Measurements from ENCODE around the gene CATSPER1.

CATSPER1 gene

DNA sequence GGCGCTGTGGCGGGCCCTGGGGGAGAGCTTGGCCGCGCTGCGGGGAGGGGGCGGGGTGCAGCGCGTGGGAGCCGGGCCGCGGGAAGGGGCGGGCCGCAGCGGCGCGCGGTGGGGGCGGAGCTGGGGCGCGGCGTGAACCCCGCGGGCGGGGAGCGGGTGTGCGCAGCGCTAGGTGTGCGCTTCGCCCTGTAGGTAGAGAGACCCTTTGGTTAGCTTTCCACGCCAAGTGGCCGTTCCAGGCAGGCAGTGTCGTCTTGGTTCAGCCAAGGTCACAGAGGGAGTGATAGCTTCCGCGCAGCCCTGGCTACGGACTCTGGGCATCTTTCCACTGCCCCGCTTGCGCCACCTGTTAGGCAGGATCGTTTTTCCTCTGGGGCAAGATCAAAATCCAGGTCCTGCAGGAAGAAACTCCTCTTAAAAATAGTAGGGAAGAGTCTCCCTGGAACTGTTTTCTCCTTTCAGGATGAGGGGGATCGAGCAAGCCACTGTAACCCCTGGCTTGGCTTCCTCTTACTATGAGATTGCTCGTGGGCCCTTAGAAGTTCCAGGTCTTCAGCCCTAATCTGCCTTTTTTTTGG is 23.5 kb downstream of the CATSPER1 start:
- peak; percentile 73 for DNase-seq (ENCODE audit: low spot score)

GRCh38 chr11:66001942-66002647 is 24.2 kb downstream of the CATSPER1 start, which contains the start of the genes BANF1 and EIF1AD:
BANF1 (plus strand) TSS chr11:66002503; CDS start chr11:66003251, 748 bp downstream.
EIF1AD (minus strand) TSS chr11:66002157; CDS start chr11:66000389, 1,768 bp downstream.
- peak; percentile 97 for DNase-seq (ENCODE audit: low spot score)

- no peak for DNase-seq (ENCODE audit: low spot score)
These were observed 29.0 kb downstream of the CATSPER1 start for GRCh38 chr11:65997286-65997685.

GRCh38 chr11:65992056-65992455 is 34.2 kb downstream of the CATSPER1 start:
- no peak for DNase-seq (ENCODE audit: low spot score)

- peak; percentile 98 for DNase-seq (ENCODE audit: low spot score)
These were observed 37.3 kb downstream of the CATSPER1 start for GRCh38 chr11:65988791-65989592.

- DNase-seq (ENCODE audit: low spot score): no peak
These were observed 38.9 kb downstream of the CATSPER1 start for GRCh38 chr11:65987336-65987735.

- DNase-seq (ENCODE audit: low spot score): no peak
These were observed 42.7 kb downstream of the CATSPER1 start for GRCh38 chr11:65983589-65983987.

GRCh38 chr11:65982824-65983588 is 43.3 kb downstream of the CATSPER1 start:
- DNase-seq (ENCODE audit: low spot score): no peak

DNA sequence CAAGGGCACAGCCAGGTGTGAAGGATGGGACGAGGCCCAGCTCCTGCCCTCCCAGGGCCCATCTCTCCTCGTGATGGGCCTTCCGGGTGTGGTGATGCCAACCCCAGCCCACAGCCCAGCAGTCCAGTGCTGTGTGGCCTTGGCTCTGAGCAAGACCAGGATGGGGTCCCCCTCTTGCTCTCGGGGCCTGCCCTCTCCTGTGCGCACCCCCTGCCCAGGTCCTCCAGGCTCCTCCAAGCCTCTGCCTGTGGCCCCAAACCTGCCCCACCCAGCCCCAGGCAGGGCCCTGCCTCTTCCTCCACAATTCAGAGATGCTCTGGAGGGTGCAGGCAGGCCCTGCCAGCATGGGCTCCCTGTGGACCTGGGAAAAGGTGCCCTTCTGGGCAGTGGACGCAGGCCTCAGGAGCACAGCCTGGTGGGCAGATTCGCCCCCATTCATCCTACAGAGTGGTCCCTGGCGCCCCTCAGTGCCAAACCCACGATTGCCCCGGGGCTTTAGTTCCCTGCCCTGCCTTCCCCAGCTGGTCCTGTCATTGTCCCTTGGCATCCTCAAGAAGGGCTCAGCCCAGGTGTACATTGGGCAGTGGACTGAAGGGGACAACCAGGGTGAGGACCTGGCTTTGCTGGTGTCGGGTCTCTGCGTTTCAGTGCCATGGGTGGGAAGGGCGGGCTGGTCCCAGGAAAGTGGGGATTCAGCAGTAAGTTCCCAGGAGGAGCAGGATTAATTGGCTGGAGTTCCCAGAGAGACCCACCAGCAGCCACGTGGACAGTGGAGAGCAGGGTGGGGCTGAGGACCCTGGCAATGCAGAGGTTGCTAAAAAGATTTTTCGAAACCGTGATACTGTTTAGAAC is 44.1 kb downstream of the CATSPER1 start:
- DNase-seq (ENCODE audit: low spot score): no peak

DNA sequence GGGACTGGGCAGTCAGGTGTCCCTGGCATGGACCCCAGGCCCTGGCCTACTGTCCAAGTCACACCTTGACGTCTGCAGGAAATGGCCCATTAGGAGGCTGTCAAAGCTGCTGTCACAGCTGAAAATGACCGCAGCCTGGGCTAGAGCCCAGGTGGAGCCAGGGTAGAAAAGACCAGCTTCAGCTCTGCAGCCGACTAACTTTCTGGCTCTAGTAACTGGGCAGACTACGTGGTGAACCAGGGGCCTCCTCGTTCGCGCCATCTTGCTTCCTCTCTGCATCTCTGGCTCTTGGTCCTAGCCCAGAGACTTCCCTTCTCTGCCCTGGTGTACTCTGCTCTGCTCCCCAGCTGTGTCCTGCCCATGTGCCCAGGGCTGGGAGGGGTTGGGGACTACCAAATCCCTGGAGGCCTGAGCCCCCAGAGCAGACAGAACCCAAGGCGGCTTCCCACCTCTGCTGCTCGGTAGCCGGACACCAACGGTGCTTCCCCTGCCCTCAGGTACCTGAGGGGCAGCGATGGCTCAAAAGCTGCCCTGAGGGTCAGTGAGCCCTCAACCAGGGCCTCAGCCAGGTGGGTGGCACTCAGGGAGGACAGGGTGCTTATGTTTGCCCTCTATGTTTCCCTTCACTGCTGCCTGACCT is 45.1 kb downstream of the CATSPER1 start:
- no peak for DNase-seq (ENCODE audit: low spot score)

DNA sequence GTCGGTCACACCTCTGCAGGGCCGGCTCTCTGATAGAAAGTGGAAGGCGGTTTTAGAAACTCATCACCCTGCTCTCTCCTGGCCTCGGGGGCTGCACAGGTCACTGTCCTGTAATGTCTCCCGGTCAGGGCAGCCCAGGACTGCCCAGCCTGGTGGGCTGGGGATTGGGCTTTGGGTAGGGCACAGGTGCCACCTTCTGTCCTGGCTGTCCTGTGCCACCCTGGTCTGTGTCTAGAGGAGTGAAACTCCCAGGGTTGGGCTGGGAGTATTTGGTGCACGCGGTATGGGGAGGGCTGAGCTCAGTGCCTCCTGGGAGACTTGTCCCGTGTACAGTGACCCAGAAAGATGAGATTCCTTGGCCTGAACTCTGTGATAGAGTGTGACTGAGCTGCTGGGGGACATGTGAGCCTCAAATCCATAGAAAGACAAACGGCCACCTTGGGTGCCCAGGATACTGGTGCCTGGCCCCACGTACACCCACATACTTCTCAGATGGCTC is 47.0 kb downstream of the CATSPER1 start:
- no peak for DNase-seq (ENCODE audit: low spot score)

- no peak for DNase-seq (ENCODE audit: low spot score)
These were observed 47.7 kb downstream of the CATSPER1 start for GRCh38 chr11:65978391-65979238.

DNA sequence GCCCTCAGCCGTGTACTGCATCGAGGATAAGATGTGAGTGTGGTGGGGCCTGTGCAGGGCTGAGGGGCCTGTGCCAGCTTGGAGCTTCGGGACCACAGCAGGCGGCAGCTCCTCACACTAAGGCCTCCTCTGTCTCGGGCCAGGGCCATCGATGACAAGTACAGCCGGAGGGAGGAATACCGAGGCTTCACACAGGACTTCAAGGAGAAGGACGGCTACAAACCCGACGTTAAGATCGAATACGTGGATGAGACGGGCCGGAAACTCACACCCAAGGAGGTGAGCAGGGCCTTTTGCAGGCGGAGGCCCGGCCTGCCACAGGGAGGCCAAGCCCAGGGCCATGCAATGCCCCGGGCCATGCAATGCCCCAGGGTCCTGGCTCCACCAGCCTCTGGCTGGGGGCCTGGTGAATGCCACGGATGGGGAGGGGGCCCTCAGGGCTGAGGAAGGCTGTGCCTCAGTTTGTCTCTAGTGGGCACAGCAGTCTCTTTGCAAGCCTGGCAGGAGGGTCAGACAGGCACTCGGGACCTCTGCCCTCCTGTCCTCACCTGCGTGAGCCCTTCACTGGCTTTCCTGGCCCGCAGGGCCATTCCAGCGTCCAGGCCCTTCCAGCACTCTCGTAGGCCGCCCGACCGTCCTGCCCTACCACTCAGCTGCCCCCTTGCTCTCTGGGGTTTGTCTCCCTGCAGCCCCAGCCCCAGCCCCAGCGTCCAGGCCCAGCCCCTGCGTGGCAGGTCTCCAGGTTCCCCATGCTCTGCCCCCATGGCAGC is 48.5 kb downstream of the CATSPER1 start:
- DNase-seq (ENCODE audit: low spot score): no peak

- DNase-seq (ENCODE audit: low spot score): no peak
These were observed 49.8 kb downstream of the CATSPER1 start for GRCh38 chr11:65976216-65977176.

GRCh38 chr11:65975771-65976170 is 50.5 kb downstream of the CATSPER1 start:
- no peak for DNase-seq (ENCODE audit: low spot score)

DNA sequence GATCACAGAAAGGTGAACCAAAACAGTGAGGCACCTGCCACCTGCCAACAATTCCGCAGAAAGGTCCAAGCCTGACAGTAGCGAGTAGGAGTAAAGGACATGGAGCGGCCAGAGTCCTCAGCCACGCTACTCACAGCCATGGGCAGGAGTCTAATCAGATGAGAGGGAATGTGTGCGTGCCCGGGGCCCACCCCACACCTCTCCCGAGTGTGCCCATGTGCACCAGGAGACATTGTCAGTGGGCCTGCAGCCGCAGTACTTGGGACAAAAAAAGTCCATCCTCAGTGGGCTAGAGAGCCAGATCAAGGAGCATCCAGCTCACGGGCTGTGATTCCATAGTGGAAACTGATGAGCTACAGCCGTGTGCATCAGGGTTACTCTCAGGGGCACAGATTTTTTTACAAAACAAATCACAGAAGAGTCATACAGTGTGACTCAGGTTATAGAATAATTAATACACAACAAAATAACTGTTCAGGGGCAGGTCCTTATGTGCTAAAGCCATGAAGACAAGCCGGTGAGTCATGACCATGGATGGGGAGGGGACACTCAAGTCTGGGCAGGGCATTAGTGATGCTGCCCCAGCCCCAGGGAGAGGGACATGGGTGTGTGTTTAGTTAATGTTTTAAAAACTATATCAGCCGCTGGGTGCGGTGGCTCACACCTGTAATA is 52.7 kb downstream of the CATSPER1 start:
- DNase-seq (ENCODE audit: low spot score): no peak

GRCh38 chr11:65972116-65972515 is 54.2 kb downstream of the CATSPER1 start:
- no peak for DNase-seq (ENCODE audit: low spot score)

Data from Ammon's horn (tissue), 1 donor.